Measurements from ENCODE around the gene ZNF407. TPM values are rescaled to one million over a fixed set of nuclear protein-coding genes. Genes with fewer than 3 reads are reported as not detected.

The ZNF407 gene
- total RNA-seq, 2 donors from 2014 or later, result 16.5 to 22.1 TPM

GRCh38 chr18:75044791-75045190 is 447.1 kb downstream of the ZNF407 start:
- no peak for ATAC-seq
- H3K27ac Mint-ChIP-seq, result no peak overlapping the region
- H3K9me3 Mint-ChIP-seq, result no peaks in the 10 kb centered on the region
- DNase-seq (ENCODE audit: low spot score in 2 of 2), result no peak
- no peaks in the 10 kb centered on the region for H3K36me3 Mint-ChIP-seq

- no peak for DNase-seq (ENCODE audit: low spot score in 2 of 2)
- Mint-ChIP-seq H3K9me3 (no peaks in the 10 kb centered on the region), H3K27ac (no peak overlapping the region), H3K36me3 (no peaks in the 10 kb centered on the region)
- ATAC-seq, result no peak
These were observed 447.6 kb downstream of the ZNF407 start for GRCh38 chr18:75045272-75045671.

- H3K27ac Mint-ChIP-seq, result no peak overlapping the region
- H3K36me3 Mint-ChIP-seq, result no peaks in the 10 kb centered on the region
- H3K9me3 Mint-ChIP-seq, result no peaks in the 10 kb centered on the region
- ATAC-seq (no peak), DNase-seq (ENCODE audit: low spot score in 2 of 2) (no peak)
These were observed 449.7 kb downstream of the ZNF407 start for GRCh38 chr18:75047240-75047961.

DNA sequence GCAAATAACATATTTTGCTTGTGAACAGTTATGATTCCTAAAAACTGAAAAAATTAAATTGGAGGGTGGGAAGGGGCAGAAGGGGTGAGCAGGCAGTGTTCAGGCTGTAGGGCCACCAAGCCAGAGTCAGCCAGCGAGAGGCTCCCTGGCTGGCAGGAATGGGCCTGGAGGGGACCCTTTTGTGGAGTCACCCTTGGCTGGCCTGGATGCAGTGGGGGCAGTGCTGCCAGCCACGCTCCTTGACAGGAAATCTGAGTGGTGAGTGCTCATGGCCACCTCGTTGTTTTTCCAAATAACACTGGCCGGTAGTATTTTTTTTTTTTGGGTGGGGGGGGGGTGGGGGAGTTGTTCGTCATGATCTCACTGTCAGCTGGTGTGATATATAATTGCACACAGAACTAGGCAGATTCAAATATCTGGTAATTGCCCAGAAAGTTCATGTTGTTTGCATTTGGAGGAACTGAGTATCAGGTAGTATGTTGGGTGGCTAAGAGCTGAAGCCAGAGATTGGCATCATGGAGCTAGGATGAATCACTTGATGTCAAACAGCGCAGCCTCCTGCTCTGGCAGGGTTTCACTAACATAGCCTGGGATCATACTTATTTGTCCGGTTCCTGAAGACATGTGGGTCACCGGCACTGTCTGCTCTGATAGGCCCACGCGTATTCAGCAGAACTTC is 451.2 kb downstream of the ZNF407 start:
- DNase-seq (ENCODE audit: low spot score in 2 of 2), result no peak

DNA sequence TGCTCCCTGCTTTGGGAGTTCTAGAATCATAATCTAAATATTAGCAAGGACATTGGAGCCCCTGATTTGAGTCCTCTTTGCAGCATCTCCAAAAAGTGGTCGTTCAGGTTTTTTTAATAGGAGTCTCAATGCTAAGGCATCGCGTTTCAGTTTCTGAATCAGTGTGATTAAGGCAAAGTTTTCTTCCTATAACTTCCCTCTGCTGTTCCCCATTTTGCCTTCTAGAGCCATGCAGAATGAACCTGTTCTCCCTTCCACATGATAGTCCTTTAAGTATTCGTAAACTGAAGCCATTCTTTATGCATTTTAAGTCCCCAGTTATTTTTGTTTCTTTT is 451.8 kb downstream of the ZNF407 start:
- no peak for ATAC-seq
- Mint-ChIP-seq H3K9me3 (no peaks in the 10 kb centered on the region), H3K36me3 (no peaks in the 10 kb centered on the region), H3K27ac (no peak overlapping the region)
- no peak for DNase-seq (ENCODE audit: low spot score in 2 of 2)

More for the DNA sequence above, 451.2 kb downstream of the ZNF407 start:
- Mint-ChIP-seq H3K9me3 (no peaks in the 10 kb centered on the region), H3K36me3 (no peaks in the 10 kb centered on the region), H3K27ac (no peak overlapping the region)
- no peak for ATAC-seq

- no peaks in the 10 kb centered on the region for H3K9me3 Mint-ChIP-seq
- ATAC-seq (no peak), DNase-seq (ENCODE audit: low spot score in 2 of 2) (no peak)
These were observed 454.1 kb downstream of the ZNF407 start for GRCh38 chr18:75051757-75052156.

GRCh38 chr18:75052475-75052874 is 454.8 kb downstream of the ZNF407 start:
- H3K36me3 Mint-ChIP-seq, result no peaks in the 10 kb centered on the region
- no peaks in the 10 kb centered on the region for H3K9me3 Mint-ChIP-seq
- H3K27ac Mint-ChIP-seq, result no peak overlapping the region
- DNase-seq (ENCODE audit: low spot score in 2 of 2) (no peak), ATAC-seq (no peak)

More at GRCh38 chr18:75051757-75052156, 454.1 kb downstream of the ZNF407 start:
- Mint-ChIP-seq H3K36me3 (no peaks in the 10 kb centered on the region), H3K27ac (peak overlapping the region in 1 of 2 donors; percentile 84)

GRCh38 chr18:75053028-75053629 is 455.5 kb downstream of the ZNF407 start:
- no peaks in the 10 kb centered on the region for H3K36me3 Mint-ChIP-seq
- ATAC-seq (peak in 1 of 2 donors; percentile 41), DNase-seq (ENCODE audit: low spot score in 2 of 2) (no peak)
- H3K27ac Mint-ChIP-seq, result no peak overlapping the region
- H3K9me3 Mint-ChIP-seq, result no peaks in the 10 kb centered on the region

DNA sequence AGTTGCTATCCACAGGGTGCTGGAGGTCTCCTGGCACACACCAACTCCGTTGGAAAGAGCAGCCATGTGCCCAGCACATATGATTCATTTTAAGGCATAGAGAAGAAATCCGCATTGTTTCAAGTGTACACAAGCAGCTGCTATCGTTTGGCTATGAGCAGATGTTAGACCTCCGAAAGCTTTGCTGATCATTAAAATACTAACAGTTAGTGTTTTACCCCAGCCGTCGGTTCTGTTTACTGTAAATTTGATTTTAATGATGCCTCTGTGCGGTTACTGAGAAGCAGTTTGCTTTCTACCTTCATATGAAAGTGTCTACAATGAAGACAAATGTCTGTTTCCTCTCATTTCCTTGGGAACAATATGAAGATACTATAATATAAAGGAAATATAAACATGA is 456.4 kb downstream of the ZNF407 start:
- Mint-ChIP-seq H3K27ac (no peak overlapping the region), H3K9me3 (no peaks in the 10 kb centered on the region), H3K36me3 (no peaks in the 10 kb centered on the region)
- DNase-seq (ENCODE audit: low spot score in 2 of 2), result no peak
- no peak for ATAC-seq

- ATAC-seq (no peak), DNase-seq (ENCODE audit: low spot score in 2 of 2) (no peak)
- H3K27ac Mint-ChIP-seq, result no peak overlapping the region
- no peaks in the 10 kb centered on the region for H3K9me3 Mint-ChIP-seq
- no peaks in the 10 kb centered on the region for H3K36me3 Mint-ChIP-seq
These were observed 456.9 kb downstream of the ZNF407 start for GRCh38 chr18:75054611-75055010.

DNA sequence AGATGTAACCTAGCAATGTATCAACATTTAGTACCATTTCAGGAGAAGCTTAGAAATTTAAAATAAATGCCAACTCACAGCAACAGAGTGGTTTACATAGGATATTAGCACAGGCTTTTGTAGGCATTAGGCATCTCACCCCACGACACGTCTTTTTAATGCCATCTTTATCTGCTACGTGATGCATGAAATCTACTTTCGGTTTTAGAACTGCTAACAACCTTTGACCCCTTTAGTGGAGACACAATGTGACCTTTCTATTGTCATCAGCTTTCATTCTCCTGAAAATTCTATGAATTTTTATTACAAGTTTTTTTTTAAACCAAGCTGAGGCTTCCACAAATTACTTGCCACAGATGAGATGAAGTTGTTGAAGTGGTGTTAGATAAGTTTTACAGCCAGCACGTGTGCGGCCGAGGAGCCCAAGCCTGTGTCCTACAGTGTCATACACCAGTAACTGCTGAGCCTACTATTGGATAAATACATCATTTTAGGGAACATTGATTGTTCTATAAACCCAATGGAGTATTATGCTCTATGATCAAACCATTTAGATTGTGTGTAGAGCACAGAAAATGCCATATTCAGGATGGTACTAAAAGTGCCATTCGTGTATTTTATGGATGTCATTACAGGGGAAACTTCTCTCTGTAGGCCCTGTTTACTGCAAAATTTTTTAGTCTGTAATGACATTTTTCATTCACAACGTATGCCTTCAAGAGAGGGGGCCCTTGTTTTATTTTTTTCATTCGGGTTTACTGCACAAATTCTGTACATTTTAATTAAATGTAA is 459.7 kb downstream of the ZNF407 start:
- Mint-ChIP-seq H3K36me3 (peaks cover 0 to 7% of the 10 kb centered on the region in 2 donors), H3K9me3 (no peaks in the 10 kb centered on the region), H3K27ac (no peak overlapping the region)
- ATAC-seq, result no peak
- DNase-seq (ENCODE audit: low spot score in 2 of 2), result no peak

- Mint-ChIP-seq H3K36me3 (peaks cover 5 to 18% of the 10 kb centered on the region in 2 donors), H3K27ac (peak overlapping the region in 1 of 2 donors; percentile 50), H3K9me3 (no peaks in the 10 kb centered on the region)
- DNase-seq (ENCODE audit: low spot score in 2 of 2) (no peak), ATAC-seq (no peak)
These were observed 462.5 kb downstream of the ZNF407 start for GRCh38 chr18:75060185-75060584.

DNA sequence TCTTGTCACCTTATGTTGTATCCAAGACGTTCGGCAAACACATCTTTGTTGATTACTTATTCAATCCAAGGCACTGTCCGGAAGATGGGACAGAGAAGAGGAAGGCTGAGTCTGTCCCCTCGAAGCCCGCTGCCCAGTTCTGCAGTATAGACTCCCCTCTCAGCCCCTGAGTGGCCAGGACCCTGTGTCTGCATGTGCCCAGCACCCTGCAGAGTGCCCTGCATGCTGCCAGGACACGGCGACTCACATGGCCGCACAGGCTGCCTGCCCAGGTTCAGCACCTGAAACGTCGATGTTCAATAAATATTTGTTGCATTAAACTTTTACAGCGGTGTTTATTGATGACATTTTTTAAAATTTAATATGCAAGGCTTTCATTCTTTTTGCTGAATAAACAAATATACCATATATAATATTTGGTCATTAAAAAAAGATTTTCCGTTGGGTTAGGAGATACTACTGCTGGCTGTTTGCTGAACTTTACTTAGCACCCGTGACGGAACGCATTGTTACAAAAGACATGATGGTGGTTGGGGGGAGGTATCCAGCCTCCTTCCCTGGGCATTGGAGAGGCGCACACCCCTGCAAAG is 464.7 kb downstream of the ZNF407 start:
- Mint-ChIP-seq H3K36me3 (peaks cover 11 to 26% of the 10 kb centered on the region in 2 donors), H3K9me3 (no peaks in the 10 kb centered on the region), H3K27ac (no peak overlapping the region)
- no peak for DNase-seq (ENCODE audit: low spot score in 2 of 2)
- no peak for ATAC-seq

DNA sequence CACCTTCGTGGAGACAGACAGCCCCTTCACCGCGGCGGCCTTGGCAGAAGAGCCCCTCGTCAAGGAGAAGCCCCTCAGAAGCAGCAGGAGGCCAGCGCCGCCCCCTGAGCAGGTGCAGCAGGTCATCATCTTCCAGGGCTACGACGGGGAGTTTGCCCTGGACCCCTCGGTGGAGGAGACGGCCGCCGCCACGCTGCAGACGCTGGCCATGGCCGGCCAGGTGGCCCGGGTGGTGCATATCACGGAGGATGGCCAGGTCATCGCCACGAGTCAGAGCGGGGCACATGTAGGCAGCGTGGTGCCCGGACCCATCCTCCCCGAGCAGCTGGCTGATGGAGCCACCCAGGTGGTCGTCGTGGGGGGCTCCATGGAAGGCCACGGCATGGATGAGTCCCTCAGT is 465.5 kb downstream of the ZNF407 start:
- DNase-seq (ENCODE audit: low spot score in 2 of 2), result no peak
- H3K36me3 Mint-ChIP-seq, result peaks cover 11 to 26% of the 10 kb centered on the region in 2 donors
- H3K27ac Mint-ChIP-seq, result no peak overlapping the region
- ATAC-seq, result no peak
- no peaks in the 10 kb centered on the region for H3K9me3 Mint-ChIP-seq

- H3K36me3 Mint-ChIP-seq, result peaks cover 11 to 26% of the 10 kb centered on the region in 2 donors
- no peaks in the 10 kb centered on the region for H3K9me3 Mint-ChIP-seq
- DNase-seq (ENCODE audit: low spot score in 2 of 2) (no peak), ATAC-seq (no peak)
- peak overlapping the region in 1 of 2 donors; percentile 68 for H3K27ac Mint-ChIP-seq
These were observed 466.2 kb downstream of the ZNF407 start for GRCh38 chr18:75063615-75064512.

DNA sequence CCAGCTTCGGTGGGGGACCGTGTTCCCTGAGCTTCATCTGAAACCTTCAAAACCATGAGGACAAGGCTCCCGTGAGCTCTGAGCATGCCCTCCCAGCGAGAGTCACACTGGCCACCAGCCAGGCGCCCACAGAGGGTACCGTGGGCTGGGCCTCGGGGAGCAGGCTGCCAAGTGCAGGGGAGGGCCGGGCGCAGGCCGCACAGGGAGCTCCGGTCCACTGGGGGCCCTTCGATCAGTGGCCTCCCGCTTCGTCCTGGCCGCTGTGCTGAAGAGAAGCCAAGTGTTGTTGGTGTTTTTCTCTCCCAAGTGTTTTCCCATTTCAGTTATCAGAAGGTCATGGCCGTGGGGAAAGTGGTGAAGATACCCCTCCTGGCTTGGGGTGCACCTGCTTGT is 466.8 kb downstream of the ZNF407 start:
- DNase-seq (ENCODE audit: low spot score in 2 of 2) (no peak), ATAC-seq (no peak)
- Mint-ChIP-seq H3K36me3 (peaks cover 11 to 26% of the 10 kb centered on the region in 2 donors), H3K27ac (peak overlapping the region in 1 of 2 donors; percentile 44), H3K9me3 (no peaks in the 10 kb centered on the region)

Data from activated naive CD4-positive, alpha-beta T cell treated with anti-CD3 and anti-CD28 coated beads, Interleukin-2, amount 50 U/mL, for 72 hours (primary cell).